K562 (cell line): ENCODE data around the gene SCAMP3. TPM values are rescaled to one million over a fixed set of nuclear protein-coding genes. Genes with fewer than 3 reads are reported as not detected.

Experiments used
- ATF7 ChIP-seq: fragments of 450-650 bp; IDR thresholded peaks from 2 replicates; pipeline ENCODE4 v1.7.1; 2014; ENCODE audit warnings: mild to moderate bottlenecking, moderate library complexity
- BMI1 ChIP-seq: fragments of 150-350 bp; IDR thresholded peaks from 2 replicates; pipeline ENCODE4 v1.6.1; 2014; ENCODE audit warnings: low read length
- CEBPZ ChIP-seq: fragments of 150-350 bp; IDR thresholded peaks from 2 replicates; pipeline ENCODE4 v1.6.1; 2014; ENCODE audit warnings: low read depth, mild to moderate bottlenecking, low read length, borderline replicate concordance
- HNRNPL ChIP-seq: fragments of 200-400 bp; formaldehyde crosslinking; IDR thresholded peaks from 2 replicates; pipeline ENCODE4 v1.6.1; 2017; ENCODE audit warnings: low read depth, mild to moderate bottlenecking, low read length
- KLF16 ChIP-seq: IDR thresholded peaks from 2 replicates; pipeline ENCODE4 v1.6.1; 2016; ENCODE audit warnings: antibody characterized with exemption
- MAZ ChIP-seq, 2 experiments: fragments of 450-650 bp in 1 of 2; sonication (generic) in 1 of 2; formaldehyde crosslinking; IDR thresholded peaks in 1 of 2; conservative IDR thresholded peaks in 1 of 2; 2 replicates each; pipeline versions ENCODE4 v1.4.0 to v1.5.0; 2020; ENCODE audit warnings: mild to moderate bottlenecking in 1 of 2, missing genetic modification reagents in 1 of 2
- MLLT1 ChIP-seq, 2 experiments: fragments of 450-650 bp; IDR thresholded peaks; 2 replicates each; pipeline ENCODE4 v1.6.1; 2016
- SUPT5H ChIP-seq: fragments of 450-650 bp; IDR thresholded peaks from 2 replicates; pipeline ENCODE4 v1.6.1; 2016
- polyA plus RNA-seq, 8 experiments: library from polyadenylated mRNA; depleted of rRNA in 4 of 8; stranded (reverse) in 5 of 8; unstranded in 3 of 8; fragments of >200 nt; fragmentation: Nextera tagmentation in 2 of 8; fragmentation: Illumina TruSeq in 1 of 8; extraction: Ambion mirVana in 2 of 8; extraction: Trizol in 1 of 8; gene quantifications; 2 replicates each; pipeline versions ENCODE4 v1.2.1 to v1.2.3, GENCODE V29; 2011 to 2014; ENCODE audit warnings: inconsistent platforms in 1 of 8, missing spikeins in 1 of 8
- total RNA-seq, 7 experiments: library from RNA; depleted of rRNA in 6 of 7; stranded (reverse); fragments of >200 nt in 6 of 7; fragmentation: Illumina TruSeq in 2 of 7; extraction: Trizol in 2 of 7; gene quantifications; 2 replicates each; pipeline versions ENCODE4 v1.2.1 to v1.2.3, GENCODE V29; 2011 to 2021; ENCODE audit warnings: low replicate concordance in 1 of 7
- TF ChIP-seq, protein P1 (sequence below), 2 experiments: fragments of 450-650 bp; IDR thresholded peaks; 2 replicates each; pipeline ENCODE4 v1.6.1; 2018; ENCODE audit warnings: mild to moderate bottlenecking in 2 of 2, low read depth in 1 of 2; ENCODE audit not compliant: partially characterized antibody in 2 of 2

Gene SCAMP3
- total and polyA plus RNA-seq, 9 of the 15 experiments (the other 6 are each of a cell fraction or from before 2014, with no cell fraction given) = 14.2 to 131 (median 86.1) TPM

GRCh38 chr1:155244368-155245162, 17.6 kb downstream of the SCAMP3 start (continued):
- TF ChIP-seq, protein P1, sequence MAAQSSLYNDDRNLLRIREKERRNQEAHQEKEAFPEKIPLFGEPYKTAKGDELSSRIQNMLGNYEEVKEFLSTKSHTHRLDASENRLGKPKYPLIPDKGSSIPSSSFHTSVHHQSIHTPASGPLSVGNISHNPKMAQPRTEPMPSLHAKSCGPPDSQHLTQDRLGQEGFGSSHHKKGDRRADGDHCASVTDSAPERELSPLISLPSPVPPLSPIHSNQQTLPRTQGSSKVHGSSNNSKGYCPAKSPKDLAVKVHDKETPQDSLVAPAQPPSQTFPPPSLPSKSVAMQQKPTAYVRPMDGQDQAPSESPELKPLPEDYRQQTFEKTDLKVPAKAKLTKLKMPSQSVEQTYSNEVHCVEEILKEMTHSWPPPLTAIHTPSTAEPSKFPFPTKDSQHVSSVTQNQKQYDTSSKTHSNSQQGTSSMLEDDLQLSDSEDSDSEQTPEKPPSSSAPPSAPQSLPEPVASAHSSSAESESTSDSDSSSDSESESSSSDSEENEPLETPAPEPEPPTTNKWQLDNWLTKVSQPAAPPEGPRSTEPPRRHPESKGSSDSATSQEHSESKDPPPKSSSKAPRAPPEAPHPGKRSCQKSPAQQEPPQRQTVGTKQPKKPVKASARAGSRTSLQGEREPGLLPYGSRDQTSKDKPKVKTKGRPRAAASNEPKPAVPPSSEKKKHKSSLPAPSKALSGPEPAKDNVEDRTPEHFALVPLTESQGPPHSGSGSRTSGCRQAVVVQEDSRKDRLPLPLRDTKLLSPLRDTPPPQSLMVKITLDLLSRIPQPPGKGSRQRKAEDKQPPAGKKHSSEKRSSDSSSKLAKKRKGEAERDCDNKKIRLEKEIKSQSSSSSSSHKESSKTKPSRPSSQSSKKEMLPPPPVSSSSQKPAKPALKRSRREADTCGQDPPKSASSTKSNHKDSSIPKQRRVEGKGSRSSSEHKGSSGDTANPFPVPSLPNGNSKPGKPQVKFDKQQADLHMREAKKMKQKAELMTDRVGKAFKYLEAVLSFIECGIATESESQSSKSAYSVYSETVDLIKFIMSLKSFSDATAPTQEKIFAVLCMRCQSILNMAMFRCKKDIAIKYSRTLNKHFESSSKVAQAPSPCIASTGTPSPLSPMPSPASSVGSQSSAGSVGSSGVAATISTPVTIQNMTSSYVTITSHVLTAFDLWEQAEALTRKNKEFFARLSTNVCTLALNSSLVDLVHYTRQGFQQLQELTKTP (IDR thresholded peaks at IDR 0.05; ENCODE audit: low read depth in 1 of 2, partially characterized antibody in 2 of 2) = peak; percentile 72 to 97
- TF ChIP-seq MLLT1 (IDR thresholded peaks at IDR 0.05) (peak; percentile 94 to 97), MAZ (CRISPR knock-in tag; conservative IDR thresholded peaks at IDR 0.05 in 1 of 2, IDR thresholded peaks at IDR 0.05 in 1 of 2) (peak; percentile 92 to 93), KLF16 (0 out of 2 replicates have a peak, but pooled peaks have one; percentile 3), CEBPZ (no peak; the same call in 1 of the 2 replicates), ATF7 (peak; percentile 92), BMI1 (no peak; the same call in 1 of the 2 replicates), HNRNPL (no peak), SUPT5H (peak; percentile 87)
